GM18519 (cell line): ENCODE data around the gene ZNF236.
A peak's percentile ranks its signal among the peaks of the same experiment; 100 is the strongest.
"Not testable (repeated sequence)": the region's sequence is repeated elsewhere in the genome, so short reads cannot be mapped to it uniquely, and the experiment has no call there.

Source experiments
- ATAC-seq: cut with Tn5 transposase; IDR thresholded peaks from one replicate; pipeline ENCODE4 v1.9.1; 2021; ENCODE audit warnings: mild to moderate bottlenecking, moderate library complexity; ENCODE audit not compliant: unreplicated experiment, low FRiP score

Gene ZNF236

DNA sequence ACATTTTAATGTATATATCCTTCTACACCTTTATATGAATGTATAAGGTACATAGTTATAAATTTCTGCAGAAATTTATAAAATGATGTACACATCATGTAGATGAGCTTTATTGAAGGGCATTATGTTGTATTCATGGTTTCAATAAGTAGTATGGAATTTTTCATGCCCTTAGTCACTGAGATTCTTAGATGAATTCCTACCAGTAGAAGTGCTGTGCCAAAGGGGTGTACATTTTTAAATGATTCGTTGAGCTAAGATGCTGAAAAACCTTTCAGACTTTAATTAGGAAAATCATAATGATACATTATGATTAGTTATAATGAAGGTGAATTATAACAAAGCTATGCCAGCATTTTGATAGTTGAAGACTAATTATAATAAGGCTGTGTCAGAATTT is 115.2 kb downstream of the ZNF236 start:
- ATAC-seq: no peak

- no peak for ATAC-seq
Observed at GRCh38 chr18:76938619-76939018, 116.3 kb downstream of the ZNF236 start.

- no peak for ATAC-seq
Observed at GRCh38 chr18:76941284-76941683, 118.9 kb downstream of the ZNF236 start.

GRCh38 chr18:76943542-76944339 is 121.4 kb downstream of the ZNF236 start:
- ATAC-seq: no peak

GRCh38 chr18:76944346-76944745 is 122.0 kb downstream of the ZNF236 start:
- ATAC-seq: not testable (repeated sequence)

GRCh38 chr18:76948345-76948744 is 126.0 kb downstream of the ZNF236 start:
- no peak for ATAC-seq

DNA sequence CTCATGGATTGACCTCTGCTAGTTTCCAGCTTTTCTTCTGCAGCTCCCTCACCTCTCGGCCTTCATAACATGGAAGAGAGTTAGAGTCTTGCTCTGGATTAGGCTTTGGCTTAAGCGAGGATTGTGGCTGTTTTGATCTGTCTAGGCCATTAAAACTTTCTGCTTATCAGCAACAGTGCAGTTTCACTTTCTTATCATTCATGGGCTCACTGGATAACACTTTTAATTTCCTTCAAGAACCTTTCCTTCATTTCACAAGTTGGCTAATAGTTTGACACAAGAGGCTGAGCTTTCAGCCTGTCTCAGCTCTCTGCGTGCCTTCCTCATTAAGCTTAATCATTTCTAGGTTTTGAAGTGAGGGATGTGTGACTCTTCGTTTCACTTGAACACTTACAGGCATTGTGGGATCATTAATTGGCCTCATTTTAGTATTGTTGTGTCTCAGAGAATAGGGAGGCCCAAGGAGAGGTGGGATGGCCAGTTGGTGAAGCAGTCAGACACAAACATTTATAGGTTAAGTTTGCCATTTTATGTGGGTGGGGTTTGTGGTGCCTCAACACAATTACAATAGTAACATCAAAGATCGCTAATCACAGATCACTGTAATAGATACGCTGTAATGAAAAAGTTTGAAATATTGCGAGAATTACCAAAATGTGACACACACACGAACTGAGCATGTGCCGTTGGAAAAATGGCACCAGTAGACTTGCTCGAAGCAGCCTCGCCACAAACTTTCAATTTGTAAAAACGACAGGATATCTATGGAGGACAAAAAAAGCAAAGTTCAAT is 129.3 kb downstream of the ZNF236 start:
- ATAC-seq: no peak

GRCh38 chr18:76952747-76953146 is 130.4 kb downstream of the ZNF236 start:
- no peak for ATAC-seq

DNA sequence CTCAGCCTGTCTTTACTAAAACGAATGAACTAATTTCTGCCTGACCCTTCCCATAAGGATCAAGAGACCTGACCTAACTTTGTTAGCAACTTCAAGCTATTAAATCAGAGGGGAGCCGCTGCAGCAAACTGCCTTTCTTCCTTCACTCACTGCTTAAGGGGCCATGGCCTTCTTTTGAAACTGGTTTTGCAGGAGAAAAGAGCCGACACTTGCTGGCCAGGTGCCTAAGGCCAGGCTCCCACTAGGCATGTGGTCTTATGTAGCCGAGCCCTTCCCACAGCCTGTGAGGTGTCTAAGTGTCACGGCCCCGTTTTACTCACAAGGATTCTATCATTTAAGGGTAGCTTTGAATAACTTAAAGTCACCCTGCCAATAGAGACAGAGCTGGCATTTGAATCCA is 130.8 kb downstream of the ZNF236 start:
- no peak for ATAC-seq

GRCh38 chr18:76953583-76954233 is 131.4 kb downstream of the ZNF236 start:
- ATAC-seq: no peak

- no peak for ATAC-seq
Observed at GRCh38 chr18:76955524-76956170, 133.3 kb downstream of the ZNF236 start.

DNA sequence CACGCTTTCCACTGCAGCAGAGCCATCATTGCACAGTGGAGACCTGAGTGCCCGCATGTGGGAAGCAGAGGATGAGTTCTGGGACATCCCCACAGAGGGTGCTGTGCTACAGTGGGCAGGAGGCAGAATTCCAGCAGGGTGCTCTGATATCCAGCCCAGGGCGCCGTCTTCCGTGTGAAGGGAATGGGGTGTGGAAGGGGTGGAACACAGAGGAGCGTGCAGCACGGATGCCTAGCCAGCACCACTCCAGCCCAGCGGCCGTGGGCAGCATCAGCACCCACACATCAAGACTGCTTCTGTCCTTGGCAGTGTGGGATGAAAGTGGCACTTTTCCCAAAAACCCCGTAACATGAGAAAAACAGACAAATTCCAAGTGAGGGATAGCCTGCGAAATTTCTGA is 134.3 kb downstream of the ZNF236 start:
- no peak for ATAC-seq

GRCh38 chr18:76957384-76958355 is 135.3 kb downstream of the ZNF236 start:
- ATAC-seq: no peak

DNA sequence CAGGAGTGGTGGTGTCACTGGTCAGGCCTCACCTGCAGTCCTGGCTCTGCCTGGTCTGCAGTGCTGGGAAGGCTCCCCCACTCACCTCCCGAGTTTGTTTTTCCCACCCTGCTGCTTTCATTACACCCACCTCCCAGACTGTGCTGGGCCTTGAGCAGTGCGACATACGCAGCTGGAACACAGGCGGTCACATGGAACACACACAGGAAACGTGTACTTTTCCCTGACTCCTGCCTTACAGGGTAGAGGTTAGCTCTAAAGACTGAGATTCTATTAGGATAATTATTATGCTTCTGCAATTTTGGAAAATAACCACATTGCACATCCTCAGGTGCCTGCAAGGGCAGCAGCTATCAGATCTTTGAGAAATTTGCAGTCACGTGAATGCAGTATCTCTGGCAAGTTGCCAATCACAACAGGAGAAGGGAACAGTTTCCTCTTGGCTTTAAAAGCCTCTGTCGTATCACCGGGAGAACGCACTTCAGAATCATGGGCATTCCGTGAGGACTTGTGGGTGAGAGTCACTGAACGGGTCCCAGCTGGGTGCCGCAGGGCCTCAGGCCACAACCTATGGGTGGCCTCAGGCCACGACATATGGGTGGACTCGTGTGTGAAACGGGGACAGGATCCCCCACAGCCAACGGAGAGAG is 136.5 kb downstream of the ZNF236 start:
- ATAC-seq: no peak

GRCh38 chr18:76959605-76960004 is 137.2 kb downstream of the ZNF236 start:
- no peak for ATAC-seq

GRCh38 chr18:76960528-76961035 is 138.2 kb downstream of the ZNF236 start:
- ATAC-seq: no peak

DNA sequence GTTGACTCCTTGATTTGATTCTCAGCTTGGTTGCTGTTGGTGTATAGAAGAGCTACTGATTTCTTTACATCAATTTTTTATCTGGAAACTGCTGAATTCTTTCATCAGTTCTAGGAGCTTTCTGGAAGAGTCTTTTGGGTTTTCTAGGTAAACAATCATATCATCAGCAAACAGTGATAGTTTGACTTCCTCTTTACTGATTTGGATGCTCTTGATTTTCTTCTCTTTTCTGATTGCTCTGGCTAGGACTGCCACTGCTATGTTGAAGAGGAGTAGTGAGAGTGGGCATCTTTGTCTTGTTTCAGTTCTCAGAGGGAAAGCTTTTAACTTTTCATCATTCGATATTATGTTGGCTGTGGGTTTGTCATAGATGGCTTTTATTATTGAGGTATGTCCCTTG is 140.5 kb downstream of the ZNF236 start:
- ATAC-seq: no peak

DNA sequence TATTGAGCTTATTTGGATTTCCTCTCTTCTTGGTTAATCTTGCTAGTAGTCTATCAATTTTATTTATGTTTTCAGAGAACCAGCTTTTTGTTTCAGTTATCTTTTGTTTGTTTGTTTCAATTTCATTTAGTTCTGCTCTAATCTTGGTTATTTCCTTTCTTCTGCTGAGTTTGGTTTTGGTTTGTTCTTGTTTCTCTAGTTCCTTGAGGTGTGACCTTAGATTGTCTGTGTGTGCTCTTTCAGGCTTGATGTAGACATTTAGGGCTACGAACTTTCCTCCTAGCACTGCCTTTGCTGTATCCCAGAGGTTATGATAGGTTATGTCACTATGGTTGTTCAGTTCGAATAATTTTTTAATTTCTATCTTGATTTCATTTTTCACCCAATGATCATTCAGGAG is 141.6 kb downstream of the ZNF236 start:
- ATAC-seq: peak; percentile 55

- ATAC-seq: not testable (repeated sequence)
Observed at GRCh38 chr18:76965555-76966151, 143.3 kb downstream of the ZNF236 start.
